Skeletal muscle cell (primary cell): ENCODE results near the gene SMC4.

Experiments
- DNase-seq: peaks from one replicate; pipeline ENCODE4 v3.0.0-alpha.2; 2010; ENCODE audit warnings: low read depth
- H3K4me3 ChIP-seq: 2 replicates; pipeline ENCODE4 v1.5.1; 2011; ENCODE audit warnings: low read depth, mild to moderate bottlenecking, control low read depth, low read length, moderate library complexity

The SMC4 gene

GRCh38 chr3:160393346-160394008, 6.0 kb upstream of the SMC4 start:
- H3K4me3 ChIP-seq: no peak overlapping the region
- DNase-seq: no peak

GRCh38 chr3:160394009-160394392, 5.4 kb upstream of the SMC4 start:
- H3K4me3 ChIP-seq: no peak overlapping the region
- DNase-seq: no peak

DNA sequence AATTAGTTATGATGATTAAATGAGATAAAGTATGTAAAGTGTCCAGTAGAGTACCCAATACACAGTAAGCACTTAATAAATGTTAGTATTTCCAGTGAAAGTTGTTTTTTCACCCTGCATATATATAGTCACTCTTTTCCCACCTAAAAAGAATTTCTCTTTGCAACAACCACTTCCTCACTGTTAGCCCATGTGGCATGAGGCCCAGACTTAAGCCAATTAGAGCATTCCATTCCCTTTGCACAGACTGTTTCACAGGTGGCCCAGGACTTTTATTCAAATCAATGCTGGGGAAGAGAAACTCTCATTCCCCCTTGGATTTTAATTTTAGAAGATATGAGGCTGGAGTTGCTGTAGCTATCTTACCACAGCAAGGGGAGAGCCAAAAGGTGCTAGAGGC, 4.2 kb upstream of the SMC4 start:
- no peak for DNase-seq

GRCh38 chr3:160398820-160399124, 678 bp upstream of the SMC4 start:
- no peak for DNase-seq
- peak overlapping the region; percentile 91 for H3K4me3 ChIP-seq

More for the DNA sequence above, 4.2 kb upstream of the SMC4 start:
- no peak overlapping the region for H3K4me3 ChIP-seq

GRCh38 chr3:160400030-160400701, 716 bp downstream of the SMC4 start:
- H3K4me3 ChIP-seq: peak overlapping the region; percentile 91
- no peak for DNase-seq

GRCh38 chr3:160400702-160401150, 1.3 kb downstream of the SMC4 start:
- DNase-seq: no peak

GRCh38 chr3:160401291-160402095, 2.0 kb downstream of the SMC4 start:
- peak; percentile 48 for DNase-seq
- H3K4me3 ChIP-seq: peak overlapping the region; percentile 91

More at GRCh38 chr3:160400702-160401150, 1.3 kb downstream of the SMC4 start:
- peak overlapping the region; percentile 91 for H3K4me3 ChIP-seq

DNA sequence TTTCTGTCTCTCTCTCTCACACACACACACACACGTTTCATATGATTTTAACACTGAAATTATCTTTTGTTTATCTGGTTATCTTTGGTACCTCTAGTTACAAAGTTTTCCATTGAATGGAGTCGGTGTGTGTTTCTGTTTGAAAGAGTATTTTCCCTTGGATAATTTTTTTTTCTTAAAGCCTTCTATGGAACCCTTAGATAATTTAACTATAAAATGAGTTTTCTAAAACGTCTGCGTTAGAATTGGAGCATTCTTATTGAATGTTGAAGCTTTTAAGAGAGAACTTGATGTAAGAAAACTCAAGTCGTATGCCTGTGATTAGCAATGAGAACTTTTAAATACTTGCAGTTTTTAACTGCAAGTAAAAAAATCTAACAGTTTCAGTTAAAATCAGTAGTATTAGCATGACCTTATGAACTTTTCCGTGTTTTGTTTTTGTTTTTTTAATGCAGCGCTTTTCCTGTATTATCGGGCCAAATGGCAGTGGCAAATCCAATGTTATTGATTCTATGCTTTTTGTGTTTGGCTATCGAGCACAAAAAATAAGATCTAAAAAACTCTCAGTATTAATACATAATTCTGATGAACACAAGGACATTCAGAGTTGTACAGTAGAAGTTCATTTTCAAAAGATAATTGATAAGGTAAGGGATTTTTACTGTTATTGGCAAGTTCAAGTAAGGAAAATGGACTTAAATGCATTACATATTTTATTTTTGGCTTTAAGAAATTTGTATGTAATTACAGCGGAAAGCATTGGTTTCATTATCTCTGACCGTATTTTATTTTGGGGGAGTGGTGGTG, 3.0 kb downstream of the SMC4 start:
- DNase-seq: no peak
- peak overlapping the region; percentile 91 for H3K4me3 ChIP-seq

DNA sequence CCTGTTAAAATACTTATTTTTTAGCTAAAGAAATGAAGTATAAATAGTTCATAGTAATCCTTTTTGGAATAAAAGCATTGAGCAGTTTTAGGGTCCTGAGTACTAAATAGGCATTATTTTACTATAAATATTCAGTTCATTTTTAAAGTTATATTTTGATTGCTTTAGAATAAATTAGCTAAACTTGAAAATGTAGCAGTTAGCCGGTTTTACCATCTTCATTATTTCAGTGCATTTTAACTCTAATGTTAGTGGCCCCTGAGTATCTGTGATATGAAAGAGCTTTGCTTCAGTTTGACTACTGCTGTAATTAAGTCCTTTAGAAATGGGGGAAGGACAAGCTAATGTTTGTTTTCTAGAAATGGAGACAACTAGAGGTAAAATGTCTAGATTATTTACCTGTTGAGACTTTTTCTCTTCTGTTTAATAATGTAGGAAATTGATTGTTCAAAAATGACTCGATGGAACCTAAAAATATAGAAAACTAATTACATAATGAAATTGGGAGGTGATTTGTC, 3.6 kb downstream of the SMC4 start:
- DNase-seq: no peak
- H3K4me3 ChIP-seq: peak overlapping the region; percentile 91

DNA sequence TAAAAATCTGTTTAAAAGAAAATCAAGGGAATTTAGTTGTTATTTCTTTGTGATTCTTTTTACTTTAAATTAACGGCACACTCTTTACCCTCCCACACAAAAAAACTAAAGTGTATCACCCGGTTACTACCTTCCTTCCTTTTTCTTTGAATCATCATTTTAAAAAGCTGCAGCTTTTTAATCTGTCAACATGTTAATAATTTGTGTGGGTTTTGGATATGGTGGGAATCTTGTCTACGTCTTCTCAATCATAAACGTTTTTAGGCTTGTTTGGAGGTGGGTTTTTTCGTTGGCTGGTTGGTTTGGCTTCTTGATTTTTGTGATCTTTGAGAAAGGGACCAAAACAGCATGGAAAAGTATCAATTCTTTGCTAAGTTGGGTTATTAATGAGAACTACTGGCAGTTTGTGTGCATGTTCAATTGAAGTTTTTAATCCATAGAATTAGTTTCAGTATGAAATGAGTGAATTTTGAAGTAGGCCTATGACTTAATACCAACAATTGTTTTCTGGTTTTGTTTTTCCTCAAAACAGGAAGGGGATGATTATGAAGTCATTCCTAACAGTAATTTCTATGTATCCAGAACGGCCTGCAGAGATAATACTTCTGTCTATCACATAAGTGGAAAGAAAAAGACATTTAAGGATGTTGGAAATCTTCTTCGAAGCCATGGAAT, 4.5 kb downstream of the SMC4 start:
- DNase-seq: no peak
- no peak overlapping the region for H3K4me3 ChIP-seq

- no peak for DNase-seq
- no peak overlapping the region for H3K4me3 ChIP-seq
These were observed 10.6 kb downstream of the SMC4 start for GRCh38 chr3:160409812-160410610.

DNA sequence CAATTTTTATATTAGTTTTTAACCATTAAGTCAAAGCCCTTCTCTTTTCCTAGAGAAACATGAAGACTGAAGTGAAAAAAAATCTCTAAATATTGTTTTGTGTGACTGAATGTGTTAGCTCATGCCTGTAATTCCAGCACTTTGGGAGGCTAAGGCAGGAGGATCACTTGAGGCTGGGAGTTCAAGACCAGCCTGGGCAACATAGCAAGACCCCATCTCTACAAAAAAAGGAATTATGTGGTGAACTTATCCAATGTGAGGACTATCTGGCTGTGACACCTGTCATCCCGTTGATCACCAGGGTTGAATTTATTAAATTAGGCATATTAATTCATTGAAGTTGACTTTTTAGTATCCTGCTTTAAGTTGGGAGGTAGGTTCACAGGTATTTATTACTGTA, 13.0 kb downstream of the SMC4 start:
- no peak for DNase-seq
- no peak overlapping the region for H3K4me3 ChIP-seq

DNA sequence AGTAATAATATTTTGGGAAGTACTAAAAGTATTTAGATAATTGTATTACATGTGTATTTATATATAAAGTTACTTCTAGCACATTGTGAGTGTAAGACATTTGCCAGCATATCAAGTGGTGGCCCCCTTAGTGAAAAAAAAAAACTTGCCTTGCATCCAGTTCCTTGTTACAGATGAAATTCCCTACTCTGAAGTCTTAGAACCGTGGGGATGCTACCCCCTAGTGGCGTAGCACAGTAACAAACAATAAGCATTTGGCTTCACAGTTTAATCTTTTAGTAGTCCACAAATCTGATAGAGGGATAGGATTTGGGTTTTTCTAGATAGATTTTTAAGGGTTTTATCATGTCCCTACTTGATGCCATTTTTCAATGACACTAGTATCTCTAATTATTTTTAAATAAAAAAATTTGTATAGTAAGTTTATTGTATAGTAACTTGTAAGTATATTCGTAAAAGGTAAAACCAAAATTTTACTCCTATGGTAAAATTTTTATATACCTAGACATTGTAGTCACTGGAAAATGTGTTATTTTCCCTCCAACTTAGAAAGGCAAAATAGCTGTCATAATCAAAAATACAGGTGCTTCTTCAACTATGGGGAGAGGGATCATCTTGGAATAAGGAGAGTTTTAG, 14.3 kb downstream of the SMC4 start:
- DNase-seq: peak; percentile 43

GRCh38 chr3:160417311-160417710, 17.9 kb downstream of the SMC4 start:
- no peak for DNase-seq
- no peak overlapping the region for H3K4me3 ChIP-seq

More for the DNA sequence above, 14.3 kb downstream of the SMC4 start:
- no peak overlapping the region for H3K4me3 ChIP-seq

DNA sequence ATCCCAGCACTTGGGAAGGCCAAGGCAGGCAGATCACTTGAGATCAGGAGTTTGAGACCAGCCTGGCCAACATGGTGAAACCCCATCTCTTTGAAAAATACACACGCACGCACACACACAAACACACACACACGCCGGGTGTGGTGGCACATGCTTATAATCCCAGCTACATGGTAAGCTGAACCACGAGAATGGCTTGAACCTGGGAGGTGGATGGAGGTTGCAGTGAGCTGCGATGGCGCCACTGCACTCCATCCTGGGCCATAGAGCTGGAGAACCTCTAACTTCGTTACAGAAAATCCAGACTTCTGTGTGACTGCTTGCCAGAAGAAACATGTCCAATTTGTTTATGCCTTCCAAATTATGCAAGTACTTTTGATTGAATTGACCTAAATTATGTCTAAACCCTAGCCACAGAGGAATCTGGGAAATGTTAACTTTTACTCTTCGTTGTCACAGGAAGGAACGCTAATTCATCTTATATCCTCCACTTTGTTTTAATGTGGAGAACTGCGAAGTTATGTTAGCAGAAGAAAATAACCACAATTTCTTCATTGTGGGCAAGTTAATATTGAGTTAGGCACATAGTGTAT, 28.5 kb downstream of the SMC4 start:
- H3K4me3 ChIP-seq: no peak overlapping the region
- no peak for DNase-seq

DNA sequence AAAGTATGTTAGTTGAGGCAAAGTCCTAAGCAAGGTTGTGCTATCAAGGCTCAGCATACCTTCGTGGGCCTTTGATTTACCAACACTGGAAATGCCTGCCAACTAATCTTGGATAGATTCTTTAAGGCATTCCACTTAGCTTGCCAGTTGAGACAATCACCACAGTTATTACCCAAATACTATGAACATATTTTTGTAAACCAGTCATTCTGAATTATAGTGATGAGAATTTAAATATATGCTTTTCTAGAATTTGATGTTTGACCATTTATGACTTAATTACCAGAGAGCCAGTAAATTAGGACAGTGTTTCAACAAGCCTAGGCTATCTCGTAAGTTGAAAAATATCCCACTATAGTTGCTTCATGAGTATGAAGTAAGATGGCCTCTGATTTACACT, 34.6 kb downstream of the SMC4 start:
- DNase-seq: peak; percentile 7

DNA sequence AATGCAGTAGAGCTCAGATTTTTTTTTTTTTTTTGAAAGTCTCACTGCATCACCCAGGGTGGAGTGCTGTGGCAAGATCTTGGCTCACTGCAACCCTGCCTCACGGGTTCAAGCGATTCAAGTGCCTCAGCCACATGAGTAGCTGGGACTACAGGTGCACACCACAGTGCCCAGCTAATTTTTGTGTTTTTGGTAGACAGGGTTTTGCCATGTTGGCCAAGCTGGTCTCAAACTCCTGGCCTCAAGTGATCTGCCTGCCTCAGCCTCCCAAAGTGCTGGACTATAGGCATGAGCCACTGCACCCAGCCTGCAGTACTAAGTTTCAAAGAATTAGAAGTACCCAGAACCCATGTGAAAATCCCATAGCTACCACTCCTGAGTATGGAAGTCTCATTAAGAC, 35.6 kb downstream of the SMC4 start:
- DNase-seq: no peak
- no peak overlapping the region for H3K4me3 ChIP-seq

More for the DNA sequence above, 34.6 kb downstream of the SMC4 start:
- H3K4me3 ChIP-seq: no peak overlapping the region
